CD4-positive, alpha-beta T cell treated with Interleukin-4 for 4 hours (primary cell): ENCODE measurements around the gene COL4A4.

Experiments used
- DNase-seq: peaks from one replicate; pipeline ENCODE4 v3.0.0-alpha.2; 2020

The COL4A4 gene

DNA sequence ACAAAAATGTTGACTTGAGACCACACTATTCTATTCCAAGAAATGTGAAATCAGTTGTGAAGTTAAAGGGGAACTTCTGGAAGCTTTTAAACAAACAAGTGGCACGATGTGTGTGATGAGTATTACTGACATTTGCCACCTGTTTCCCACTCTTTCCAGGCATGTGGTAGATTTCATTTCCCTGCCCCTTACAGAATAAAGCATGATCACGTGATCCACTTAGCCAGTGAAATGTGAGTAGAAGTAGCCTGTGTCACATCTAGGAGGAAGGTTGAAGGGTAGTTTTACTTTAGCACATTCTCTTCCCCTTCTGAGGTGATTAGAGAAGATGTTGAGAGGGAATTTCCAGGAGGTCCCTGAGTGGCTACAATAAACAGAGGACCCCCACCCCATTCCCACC, 3.8 kb downstream of the COL4A4 start:
- DNase-seq: no peak

- DNase-seq: no peak
Measured at GRCh38 chr2:227154986-227155774, 8.8 kb downstream of the COL4A4 start.

DNA sequence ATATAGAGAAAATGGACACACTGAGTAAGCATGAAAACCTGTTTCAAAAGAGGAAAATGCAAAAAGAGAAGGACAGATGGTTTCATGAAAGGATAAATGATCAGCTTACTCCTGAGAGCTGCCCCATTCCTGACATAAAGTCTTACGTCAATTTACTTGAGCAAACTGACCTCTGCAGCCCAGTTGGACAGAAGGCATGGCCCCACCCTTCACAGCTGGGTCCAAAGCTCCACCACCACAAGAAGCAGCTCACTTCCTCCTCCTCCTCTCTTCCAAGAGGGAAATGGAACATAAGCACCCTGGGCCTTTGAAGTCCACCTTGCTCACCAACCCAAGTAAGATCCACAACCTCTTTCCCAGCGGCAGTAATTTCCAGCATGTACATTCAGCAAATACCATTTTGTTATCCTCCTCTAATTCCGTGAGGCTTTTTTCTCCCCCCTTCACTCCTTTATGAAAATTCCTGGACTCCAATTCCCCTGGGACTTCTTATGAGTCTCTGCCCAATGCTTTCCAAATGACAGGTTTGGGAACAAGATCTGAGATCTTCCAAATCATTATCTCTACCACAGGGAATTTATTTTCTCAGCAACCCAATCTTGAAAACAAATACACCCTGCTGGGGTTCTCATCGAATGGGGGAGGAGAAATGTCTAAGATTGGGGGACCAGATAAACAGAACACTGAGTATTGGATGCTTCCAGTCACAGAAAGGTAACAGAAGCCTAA, 10.1 kb downstream of the COL4A4 start:
- DNase-seq: no peak

GRCh38 chr2:227153307-227153706, 10.7 kb downstream of the COL4A4 start:
- DNase-seq: no peak

- no peak for DNase-seq
Measured at GRCh38 chr2:227152093-227152766, 11.8 kb downstream of the COL4A4 start.

- no peak for DNase-seq
Measured at GRCh38 chr2:227150222-227150936, 13.6 kb downstream of the COL4A4 start.

- no peak for DNase-seq
Measured at GRCh38 chr2:227148106-227148505, 15.9 kb downstream of the COL4A4 start.

DNA sequence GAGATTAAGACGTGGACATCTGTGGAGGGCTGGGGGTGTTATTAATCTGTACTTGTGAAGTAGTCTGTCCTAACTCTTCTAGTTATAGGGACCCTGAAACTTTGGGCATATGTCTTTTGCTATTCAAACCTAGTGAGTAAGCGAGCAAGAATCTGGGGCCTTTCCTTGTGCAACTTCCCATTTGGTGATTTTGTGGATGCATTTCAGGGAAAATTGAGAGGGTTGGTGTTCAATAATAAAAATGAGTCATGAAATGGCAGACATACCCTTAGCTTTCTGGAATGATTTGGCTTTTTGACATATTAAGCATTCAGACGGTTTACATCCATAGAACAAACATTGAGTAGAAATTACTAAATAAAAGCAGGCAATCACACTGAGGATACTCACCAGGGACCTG, 17.0 kb downstream of the COL4A4 start:
- DNase-seq: no peak

GRCh38 chr2:227146456-227146855, 17.5 kb downstream of the COL4A4 start:
- DNase-seq: no peak

DNA sequence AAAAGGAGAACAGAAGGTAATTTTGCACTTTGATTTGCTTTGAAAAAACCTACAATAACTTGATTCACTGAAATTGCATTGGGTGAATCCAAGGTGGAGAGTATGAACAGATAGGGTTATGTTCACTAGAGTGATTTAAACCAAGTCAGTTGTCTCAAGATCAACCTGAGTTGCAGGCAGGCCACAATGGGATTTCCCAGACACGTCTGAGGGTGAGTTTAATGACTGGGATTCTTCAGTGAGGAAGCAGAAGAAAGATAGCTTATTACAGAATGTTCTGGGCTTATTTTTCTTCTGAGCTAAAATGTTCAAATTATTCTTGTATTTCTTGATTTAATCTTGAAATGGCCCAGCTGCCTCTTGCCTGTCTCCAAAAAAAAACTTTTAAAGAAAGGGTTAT, 20.1 kb downstream of the COL4A4 start:
- DNase-seq: no peak

DNA sequence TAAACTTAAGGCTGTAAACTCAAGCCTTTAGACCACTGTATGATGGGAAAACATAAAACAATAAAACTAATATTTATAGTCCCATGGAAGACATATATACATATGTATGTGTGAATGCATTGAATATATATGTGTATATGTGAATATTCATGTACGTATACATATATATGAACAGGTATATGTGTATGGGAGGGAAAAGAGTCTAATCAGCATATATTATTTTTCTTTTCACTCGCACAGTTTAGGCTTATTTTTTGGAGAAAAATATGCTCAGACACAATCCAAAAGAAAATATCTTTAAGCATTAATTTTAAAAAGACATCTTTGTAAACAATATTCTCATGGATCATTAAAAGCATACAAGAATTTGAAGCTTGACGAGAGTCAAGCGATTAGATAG, 22.7 kb downstream of the COL4A4 start:
- no peak for DNase-seq

GRCh38 chr2:227134591-227134990, 29.4 kb downstream of the COL4A4 start:
- no peak for DNase-seq

DNA sequence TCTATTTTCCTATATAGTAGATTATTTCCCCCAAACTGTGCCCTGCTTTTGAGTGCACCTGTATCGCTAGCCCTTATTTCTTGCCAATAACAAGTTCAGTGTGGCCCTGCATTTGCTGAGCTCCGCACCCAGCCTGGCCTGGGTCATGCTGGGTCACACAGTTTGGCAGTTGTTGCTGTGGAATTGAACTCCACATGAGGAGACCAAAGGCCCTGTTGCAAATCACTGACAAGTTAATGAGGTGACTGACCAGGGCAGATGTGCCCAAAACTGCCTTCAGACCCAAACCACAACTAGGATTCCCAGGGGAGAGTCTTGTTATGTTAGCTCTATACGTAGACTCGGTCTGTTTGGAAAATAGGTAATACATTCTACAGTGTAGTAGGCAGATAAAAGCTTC, 31.0 kb downstream of the COL4A4 start:
- no peak for DNase-seq

- no peak for DNase-seq
Measured at GRCh38 chr2:227130636-227131035, 33.4 kb downstream of the COL4A4 start.

DNA sequence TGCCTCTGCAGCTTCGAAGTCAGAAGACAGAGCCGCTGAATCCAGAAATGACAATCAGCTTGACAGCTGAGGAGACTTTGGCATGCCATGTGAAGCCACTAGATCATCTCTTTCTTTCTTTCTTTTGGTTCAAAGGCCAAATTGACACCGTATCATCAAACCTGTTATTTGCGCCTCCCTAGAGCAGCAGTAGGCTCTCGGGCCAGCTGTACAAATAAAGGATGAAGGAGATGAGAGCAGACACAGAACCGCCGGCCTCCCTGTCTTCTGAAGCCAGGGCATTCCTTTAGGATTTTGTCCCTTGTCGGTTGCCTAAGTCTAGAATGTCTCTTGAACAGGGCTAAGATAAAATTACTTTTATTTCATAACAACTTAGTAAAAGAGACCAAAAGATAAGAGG, 36.8 kb downstream of the COL4A4 start:
- DNase-seq: no peak

DNA sequence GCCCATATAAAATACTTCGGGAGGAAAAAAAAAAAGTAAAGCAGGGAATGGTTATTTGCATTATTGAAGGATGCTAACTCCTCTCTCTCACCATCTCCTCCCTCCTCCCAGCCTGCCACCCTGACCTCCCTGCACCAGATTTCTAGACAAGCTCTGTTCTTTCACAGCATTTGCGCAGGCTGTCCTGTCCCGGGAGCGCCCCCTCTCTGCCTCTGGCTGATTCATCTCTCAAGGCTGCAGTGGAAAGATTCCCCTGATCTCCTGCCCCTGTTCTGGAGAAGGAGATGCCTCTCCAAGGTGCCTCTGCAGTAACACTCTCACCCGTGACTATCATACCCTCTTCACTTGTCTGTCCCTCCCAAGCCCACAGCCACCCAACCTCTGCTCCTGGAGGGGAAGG, 38.5 kb downstream of the COL4A4 start:
- no peak for DNase-seq

GRCh38 chr2:227124811-227125210, 39.2 kb downstream of the COL4A4 start:
- DNase-seq: no peak

DNA sequence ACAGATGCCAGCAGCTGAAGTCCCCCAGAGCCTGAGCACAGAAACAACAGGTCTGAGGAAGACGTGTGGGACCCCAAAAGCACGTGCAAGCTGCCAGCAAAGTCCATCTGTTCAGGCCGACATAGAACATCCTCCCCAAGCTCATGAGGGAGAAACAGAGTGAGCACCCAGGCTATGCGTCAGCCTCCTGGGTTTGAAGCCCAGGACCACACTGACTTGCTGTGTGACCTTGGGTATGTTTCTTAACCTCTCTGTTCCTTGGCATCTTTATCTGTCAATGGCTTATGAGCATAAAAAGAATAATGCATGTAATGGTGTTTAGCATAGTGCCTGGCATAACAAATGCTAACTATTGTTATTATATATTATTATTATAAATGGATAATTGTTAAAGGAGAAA, 40.3 kb downstream of the COL4A4 start:
- no peak for DNase-seq

- no peak for DNase-seq
Measured at GRCh38 chr2:227118353-227118752, 45.7 kb downstream of the COL4A4 start.

DNA sequence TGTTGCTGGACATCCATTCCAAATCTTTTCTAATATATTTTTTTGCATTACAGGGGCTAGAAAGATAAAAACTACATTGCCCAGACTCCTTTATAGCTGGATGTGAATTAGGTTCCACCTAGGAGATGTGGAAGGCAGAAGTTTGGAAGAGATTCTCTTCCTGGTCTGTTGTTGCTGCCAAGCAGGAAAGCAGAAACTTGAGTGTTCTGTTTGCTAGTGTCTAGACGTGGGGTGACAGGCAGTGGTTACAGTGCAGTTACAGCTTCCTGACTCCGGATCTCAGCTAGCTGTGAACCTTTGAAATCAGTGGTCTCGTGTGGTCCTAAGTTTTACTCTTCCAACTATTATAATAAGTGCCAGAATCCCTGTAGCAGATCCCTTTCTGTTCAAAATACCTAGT, 46.2 kb downstream of the COL4A4 start:
- no peak for DNase-seq

GRCh38 chr2:227117027-227117426, 47.0 kb downstream of the COL4A4 start:
- DNase-seq: no peak

GRCh38 chr2:227115761-227116160, 48.2 kb downstream of the COL4A4 start:
- DNase-seq: no peak
